IPS DF 4.7 (cell line): ENCODE data around the gene SOX5.
"Not testable (repeated sequence)": the region's sequence is repeated elsewhere in the genome, so short reads cannot be mapped to it uniquely, and the experiment has no call there.

Experiments
- DNase-seq: peaks from one replicate; pipeline ENCODE4 v3.0.0-alpha.2; 2013; ENCODE audit warnings: low spot score; ENCODE audit errors: extremely low read depth

Gene SOX5

GRCh38 chr12:23552417-23552816 is 397.1 kb downstream of the SOX5 start:
- no peak for DNase-seq

GRCh38 chr12:23550753-23551152 is 398.7 kb downstream of the SOX5 start:
- DNase-seq = no peak

- DNase-seq = no peak
Measured at GRCh38 chr12:23548742-23549141, 400.7 kb downstream of the SOX5 start.

DNA sequence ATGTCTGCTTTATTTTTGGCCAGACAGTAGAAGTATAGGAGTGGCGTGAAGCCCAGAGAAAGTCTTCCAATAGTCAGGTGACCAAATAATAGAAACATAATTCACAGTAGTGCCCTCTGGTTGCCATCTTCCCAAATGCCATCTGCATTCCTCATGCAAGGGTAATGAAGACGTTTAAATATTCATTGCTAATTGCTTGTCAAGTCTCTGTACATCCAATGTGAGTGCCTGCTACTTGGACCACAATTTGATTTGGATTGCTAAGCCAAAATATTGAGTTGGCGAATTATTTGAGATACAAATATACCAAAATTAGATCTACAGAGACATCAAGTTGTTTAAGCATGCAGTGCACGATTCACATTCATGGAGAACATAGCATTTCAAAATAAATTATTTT is 402.7 kb downstream of the SOX5 start:
- DNase-seq = no peak

GRCh38 chr12:23543767-23544166 is 405.7 kb downstream of the SOX5 start:
- DNase-seq = no peak

DNA sequence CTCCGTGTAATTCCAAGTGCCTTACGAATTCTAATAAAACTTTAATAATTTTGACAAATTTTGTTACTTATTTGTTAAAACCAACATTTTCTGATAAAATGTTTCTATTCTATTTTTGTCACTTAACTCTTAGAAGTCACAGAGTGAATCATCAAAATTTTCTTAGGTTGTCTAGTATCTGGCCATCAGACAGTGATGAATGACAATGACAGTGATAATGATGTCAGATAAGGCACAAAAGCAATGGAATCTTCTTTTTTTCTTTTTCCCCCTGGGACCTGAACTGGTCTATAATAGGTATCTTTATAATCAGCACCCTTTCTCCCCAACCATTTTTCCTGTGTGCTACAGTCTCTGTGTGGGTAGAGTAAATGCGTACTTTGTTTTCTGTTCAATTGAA is 407.3 kb downstream of the SOX5 start:
- DNase-seq = no peak

DNA sequence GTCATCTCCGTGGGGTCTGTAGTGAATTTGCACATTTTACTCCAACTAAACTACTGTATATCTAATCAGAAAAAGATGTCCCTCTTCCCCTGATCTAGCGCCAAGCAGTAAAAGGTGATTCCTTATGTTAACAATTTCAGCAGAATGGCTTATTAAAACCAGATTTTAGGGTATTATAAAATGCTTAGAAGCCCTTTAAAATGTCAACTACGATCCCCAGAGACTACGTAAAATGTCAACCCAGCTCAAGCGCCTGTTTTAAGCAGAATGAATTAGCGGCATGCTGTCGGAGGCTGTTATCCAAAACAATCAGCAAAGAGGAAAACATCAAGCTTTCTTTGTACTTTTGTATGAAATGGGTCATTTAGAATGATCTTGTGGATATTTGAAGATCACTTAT is 408.9 kb downstream of the SOX5 start:
- DNase-seq = no peak

DNA sequence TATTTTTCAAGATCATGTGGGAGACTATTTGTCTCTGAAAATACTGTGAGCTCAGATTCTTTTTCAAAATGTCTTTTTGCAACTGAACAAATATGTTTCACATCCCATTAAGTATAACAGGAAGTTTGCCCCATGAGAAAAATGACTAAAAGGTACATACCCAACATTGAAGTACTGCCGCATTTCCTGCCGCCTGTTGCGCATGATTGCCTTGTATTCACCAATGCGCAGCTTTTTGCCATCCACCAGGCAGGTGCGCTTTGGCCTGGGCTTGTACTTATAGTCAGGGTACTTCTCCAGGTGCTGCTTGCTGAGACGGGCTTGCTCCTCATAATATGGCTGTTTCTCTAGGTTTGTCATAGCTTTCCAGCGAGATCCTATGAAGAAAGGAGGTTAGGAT is 413.2 kb downstream of the SOX5 start:
- no peak for DNase-seq

DNA sequence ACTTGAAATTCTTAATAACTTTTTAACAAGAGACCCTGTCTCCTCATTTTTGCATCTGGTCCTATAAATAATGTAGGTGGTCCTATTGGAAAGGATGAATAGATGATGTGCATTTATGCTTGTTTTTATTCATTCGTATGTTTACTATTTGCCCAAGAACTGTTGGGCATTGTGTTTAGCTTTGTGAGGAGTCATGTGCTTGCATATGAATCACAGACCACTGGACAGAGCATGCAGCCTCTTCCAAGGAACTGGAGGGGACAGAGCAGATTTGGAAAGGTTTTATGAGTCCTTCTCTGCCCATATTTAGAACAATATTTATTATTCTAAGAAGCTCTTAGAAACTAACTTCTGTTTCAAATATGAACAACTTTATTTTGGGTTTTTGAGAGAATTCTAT is 414.0 kb downstream of the SOX5 start:
- no peak for DNase-seq

GRCh38 chr12:23534196-23534595 is 415.3 kb downstream of the SOX5 start:
- no peak for DNase-seq

- no peak for DNase-seq
Measured at GRCh38 chr12:23533699-23534098, 415.8 kb downstream of the SOX5 start.

DNA sequence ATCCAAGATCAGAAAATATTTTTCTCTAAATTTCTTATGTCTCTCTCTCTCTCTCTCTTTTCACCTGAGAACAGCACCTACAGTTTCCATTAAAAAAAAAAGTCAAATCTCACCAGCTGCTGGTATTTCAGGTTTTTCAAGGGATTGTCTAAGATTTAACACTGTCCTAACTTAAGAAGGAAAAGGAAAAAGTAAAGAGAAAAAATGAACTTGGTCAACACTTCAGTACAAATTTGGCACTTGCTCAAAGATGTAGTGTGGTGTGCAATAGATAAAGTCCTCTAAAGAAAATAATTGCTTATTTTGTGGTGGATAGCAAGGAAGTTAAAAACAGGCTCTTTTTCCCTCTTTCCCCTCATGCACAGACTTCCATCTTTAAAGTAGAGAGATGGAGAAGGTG is 416.2 kb downstream of the SOX5 start:
- DNase-seq = no peak

GRCh38 chr12:23528316-23528715 is 421.2 kb downstream of the SOX5 start:
- no peak for DNase-seq

- no peak for DNase-seq
Measured at GRCh38 chr12:23525450-23526072, 423.9 kb downstream of the SOX5 start.

- DNase-seq = no peak
Measured at GRCh38 chr12:23523339-23523738, 426.1 kb downstream of the SOX5 start.

DNA sequence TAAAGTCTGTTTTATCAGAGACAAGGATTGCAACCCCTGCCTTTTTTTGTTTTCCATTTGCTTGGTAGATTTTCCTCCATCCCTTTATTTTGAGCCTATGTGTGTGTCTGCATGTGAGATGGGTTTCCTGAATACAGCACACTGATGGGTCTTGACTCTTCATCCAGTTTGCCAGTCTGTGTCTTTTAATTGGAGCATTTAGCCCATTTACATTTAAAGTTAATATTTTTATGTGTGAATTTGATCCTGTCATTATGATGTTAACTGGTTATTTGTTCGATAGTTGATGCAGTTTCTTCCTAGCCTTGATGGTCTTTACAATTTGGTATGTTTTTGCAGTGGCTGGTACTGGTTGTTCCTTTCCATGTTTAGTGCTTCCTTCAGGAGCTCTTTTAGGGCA is 430.0 kb downstream of the SOX5 start:
- not testable (repeated sequence) for DNase-seq

DNA sequence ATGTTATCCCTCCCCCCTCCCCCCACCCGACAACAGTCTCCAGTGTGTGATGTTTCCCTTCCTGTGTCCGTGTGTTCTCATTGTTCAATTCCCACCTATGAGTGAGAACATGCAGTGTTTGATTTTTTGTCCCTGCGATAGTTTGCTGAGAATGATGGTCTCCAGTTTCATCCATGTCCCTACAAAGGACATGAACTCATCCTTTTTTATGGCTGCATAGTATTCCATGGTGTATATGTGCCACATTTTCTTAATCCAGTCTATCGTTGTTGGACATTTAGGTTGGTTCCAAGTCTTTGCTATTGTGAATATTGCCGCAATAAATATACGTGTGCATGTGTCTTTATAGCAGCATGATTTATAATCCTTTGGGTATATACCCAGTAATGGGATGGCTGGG is 433.7 kb downstream of the SOX5 start:
- DNase-seq = not testable (repeated sequence)

DNA sequence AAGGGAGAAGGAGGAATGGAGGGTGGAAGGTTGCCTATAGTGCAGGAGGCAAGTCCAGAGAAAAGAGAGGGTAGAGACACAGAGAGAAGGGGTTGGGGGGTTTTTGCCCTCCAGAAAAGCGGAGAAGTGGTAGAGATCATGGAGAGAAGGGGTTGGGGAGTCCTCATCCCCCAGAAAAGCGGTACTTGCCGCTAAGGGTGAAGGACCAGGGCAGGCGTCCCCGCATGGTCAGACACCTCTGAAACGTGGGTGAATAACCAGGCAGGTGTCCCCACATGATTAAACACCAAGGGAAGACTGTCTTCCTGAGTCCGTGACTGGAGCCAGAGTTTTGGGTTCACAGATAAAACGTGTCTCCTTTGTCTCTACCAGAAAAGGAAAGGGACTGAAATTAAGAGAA is 439.0 kb downstream of the SOX5 start:
- no peak for DNase-seq

GRCh38 chr12:23509832-23510231 is 439.6 kb downstream of the SOX5 start:
- DNase-seq = not testable (repeated sequence)

DNA sequence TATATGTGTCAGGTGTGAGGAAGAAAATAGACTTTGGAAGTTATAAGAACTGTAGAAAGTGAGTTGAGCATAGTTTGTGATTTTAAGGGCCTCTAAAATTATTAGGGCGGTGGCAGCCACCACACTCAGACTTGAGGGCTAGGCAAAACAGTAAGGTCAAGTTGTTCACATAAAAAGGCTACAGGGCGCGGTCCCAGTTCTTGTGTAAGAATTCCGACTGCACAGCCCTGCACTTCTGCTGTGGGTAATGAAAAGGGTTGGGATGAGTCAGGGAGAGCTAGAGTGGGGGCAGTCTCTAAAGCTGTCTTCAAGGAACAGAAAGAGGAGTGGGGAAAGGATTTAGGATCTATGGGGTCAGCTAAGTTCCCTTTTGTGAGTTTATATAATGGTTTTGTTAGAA is 441.7 kb downstream of the SOX5 start:
- not testable (repeated sequence) for DNase-seq

- DNase-seq = not testable (repeated sequence)
Measured at GRCh38 chr12:23505736-23506135, 443.7 kb downstream of the SOX5 start.

DNA sequence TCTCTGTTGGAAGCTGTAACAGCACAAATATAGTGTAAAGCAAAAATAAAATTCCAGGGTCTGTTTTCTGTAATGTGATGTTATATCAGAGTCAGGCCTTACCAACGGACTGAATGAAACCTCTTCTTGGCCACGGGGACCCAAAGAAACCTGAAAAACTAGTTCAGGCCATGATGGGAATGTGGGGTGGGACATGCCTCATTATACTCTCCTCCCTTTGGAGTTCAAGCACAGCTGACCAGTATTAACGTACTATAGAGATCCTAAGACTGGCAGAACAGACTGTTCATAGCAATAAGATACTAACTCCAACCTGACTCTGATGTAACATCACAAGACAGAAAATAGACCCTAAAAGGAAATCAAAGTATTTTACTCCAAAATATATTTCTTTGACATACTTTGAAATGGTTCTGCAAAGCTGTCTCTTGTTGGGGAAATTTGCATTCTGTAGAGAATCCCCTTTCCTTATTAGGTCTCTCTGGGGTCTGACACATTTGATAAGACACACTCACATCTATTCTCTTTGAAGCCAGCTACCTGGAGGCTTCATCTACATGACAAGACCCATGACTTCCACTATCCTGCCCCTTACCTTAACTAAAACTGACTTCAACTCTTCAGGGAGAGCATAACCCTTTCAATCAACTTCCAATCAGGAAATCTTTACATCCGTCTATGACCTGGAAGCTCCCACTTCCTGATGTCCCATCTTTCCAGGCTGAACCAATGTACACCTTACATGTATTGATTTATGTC is 444.6 kb downstream of the SOX5 start:
- DNase-seq = no peak

DNA sequence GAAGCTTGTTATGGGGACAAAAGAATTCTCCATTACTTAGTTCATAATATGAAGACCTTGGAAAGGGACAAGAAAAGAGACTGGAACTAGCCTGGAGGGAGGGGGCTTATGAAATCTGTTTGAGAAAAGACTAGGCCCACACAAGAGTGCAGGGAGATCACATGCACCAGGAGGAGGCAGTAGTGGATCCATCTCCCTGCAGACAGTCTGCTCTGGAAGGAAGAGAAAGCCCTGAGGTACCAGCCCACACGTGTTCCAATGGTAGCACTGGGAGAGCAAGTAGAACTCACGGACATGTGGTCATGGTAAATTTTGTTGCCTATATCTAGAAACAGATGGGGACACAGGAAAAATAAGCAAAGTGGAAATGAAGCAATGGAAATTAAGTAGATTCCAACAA is 445.4 kb downstream of the SOX5 start:
- no peak for DNase-seq
